ENCODE measurements around the gene ENO4.
A peak's percentile ranks its signal among the peaks of the same experiment; 100 is the strongest.

ENO4 gene
- long read RNA-seq, donor 1, partial matches to known transcripts: 11 of 11 reads
- long read RNA-seq, donor 1, other reads (novel, unspliced or antisense): 0 of 11 reads
- long read RNA-seq, donor 2: 0 reads
- long read RNA-seq, donor 3: 0 reads
- long read RNA-seq, donor 4, partial matches to known transcripts: 20 of 20 reads
- long read RNA-seq, donor 4, other reads (novel, unspliced or antisense): 0 of 20 reads
- long read RNA-seq, donor 5: 0 reads
- long read RNA-seq, donor 6: 0 reads
- long read RNA-seq, donor 7, partial matches to known transcripts: 0 of 1 reads
- long read RNA-seq, donor 7, other reads (novel, unspliced or antisense): 0 of 1 reads
- long read RNA-seq, donor 8, partial matches to known transcripts: 0 of 2 reads
- long read RNA-seq, donor 8, other reads (novel, unspliced or antisense): 0 of 2 reads

DNA sequence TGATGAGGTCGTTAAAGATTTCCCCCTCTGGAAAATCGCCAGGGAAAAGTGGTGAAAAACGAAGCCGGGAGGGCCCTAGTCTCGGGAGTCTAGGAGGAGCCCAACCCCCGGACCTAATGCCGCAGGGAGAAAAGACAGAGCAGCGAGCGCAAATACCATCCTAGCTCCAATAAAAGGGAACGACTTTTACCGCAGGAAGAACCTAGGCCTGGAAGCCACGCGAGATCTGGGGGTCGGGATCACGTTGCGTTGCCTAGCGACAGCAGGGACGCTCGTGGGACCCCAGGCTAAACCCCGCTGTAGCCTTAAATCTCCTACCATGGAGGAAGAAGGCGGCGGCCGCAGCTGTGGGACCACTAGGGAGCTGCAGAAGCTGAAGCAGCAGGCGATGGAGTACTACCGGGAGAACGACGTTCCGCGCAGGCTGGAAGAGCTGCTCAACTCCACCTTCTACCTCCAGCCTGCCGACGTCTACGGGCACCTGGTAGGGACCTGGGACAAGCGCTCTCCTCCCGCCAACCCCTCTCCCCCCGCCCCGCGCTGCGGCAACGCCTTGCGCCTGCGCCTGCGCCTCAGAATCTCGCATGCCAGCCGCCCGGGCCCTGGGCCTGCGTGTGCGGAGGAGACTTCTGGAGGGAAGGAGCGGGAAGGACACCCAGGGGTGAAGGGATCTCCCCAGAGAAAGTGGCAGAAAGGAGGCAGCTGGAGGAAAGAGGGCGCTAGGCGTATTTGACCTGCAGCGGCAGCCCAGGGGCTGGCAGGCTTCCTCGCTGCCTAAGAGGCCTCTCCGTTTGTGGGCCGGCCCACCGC lies at the start of gene ENO4:
ENO4 (plus strand) TSS at position 252 of the 810 bp plus-strand sequence; CDS start at position 320, 68 bp downstream.
- peak; percentile 96 for DNase-seq

DNA sequence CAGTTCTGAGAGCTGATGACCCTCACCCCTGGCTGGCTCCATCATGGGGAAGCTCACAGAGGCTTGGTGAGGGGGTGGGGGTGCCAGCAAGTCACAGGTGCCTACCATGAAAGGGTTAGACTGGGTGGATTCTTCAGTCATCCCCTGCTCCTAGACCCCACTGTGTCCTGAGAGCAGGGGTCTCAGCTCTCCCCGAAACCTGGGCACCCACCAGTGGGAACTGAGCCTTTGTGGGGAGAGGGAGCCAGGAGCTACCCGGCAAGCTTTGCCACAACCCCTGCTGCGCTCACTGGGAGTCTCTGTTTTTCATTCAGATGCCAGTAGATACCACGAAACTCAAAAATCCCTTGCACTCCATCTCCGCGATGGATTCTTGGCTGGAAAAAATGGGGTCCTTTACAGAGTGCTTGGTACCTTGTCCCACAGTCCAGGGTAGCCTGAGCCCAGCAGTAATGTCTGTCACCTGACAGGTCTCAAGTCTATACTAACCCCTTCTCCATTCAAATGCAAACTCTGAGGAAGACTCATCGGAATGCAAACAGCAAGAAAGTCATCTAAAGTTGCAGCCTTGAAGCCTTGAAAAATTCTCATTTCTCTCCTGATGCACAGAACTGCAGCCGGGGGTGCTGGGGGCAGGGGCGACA lies 48.9 kb upstream of the ENO4 start:
- no peak for DNase-seq

DNA sequence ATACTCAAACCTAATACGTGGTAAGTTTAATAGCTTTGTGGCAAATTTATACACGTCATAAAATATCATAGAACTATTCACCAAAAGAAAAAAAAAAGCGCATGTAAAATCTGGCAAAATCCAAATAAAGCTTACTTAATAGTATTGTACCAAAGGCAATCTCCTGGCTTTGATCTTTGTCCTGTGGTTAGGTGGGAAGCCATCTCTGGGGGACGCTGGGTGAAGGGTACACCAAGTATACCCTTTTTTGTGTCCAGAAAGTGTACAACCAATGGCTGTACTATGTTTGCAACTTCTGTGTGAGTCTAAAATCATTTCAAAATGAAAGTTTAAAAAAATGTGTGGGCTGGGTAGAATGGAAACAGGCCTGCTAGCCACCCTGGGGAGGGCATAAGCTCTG lies 47.6 kb upstream of the ENO4 start:
- DNase-seq: no peak

GRCh38 chr10:116802474-116802873 lies 46.8 kb upstream of the ENO4 start:
- no peak for DNase-seq

- DNase-seq: no peak
These were observed 46.4 kb upstream of the ENO4 start for GRCh38 chr10:116802876-116803275.

DNA sequence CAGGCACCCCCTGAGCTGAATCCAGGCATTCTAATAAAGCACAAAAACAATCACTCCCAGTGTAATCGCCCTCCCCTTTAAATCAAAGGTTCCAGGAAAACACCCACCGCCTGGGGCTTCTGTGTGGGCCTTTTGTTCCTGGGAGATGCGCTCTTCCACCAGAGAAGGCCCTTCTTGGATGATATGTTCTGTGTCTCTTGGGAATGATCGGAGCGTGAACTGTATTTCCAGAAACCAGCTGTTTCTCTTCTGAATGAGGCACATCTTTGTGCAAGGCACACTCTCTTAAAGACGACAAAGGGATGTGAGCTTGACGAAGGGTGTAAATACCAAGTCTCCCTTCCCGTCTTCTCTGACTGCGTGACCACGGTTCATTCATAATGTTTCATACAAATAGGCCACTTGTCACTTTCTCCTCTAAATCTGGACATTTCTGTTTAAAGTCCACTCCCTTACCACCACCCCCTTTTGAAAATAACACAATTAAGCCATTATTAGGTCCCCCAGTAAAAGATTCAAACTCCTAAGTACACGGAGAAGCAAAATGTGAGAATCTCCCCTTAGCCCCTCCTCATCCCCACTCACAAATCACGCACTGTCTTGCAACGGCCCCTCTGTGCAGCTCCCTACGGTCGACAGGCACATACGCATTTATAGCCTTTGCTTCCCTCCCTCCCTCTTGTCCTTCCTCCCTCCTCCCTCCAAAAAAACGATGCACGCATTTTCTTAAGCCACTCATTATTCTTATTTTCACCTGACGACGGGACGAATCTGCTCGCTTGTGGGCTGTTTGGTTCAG lies 45.6 kb upstream of the ENO4 start:
- no peak for DNase-seq

- no peak for DNase-seq
These were observed 40.6 kb upstream of the ENO4 start for GRCh38 chr10:116808706-116809105.

DNA sequence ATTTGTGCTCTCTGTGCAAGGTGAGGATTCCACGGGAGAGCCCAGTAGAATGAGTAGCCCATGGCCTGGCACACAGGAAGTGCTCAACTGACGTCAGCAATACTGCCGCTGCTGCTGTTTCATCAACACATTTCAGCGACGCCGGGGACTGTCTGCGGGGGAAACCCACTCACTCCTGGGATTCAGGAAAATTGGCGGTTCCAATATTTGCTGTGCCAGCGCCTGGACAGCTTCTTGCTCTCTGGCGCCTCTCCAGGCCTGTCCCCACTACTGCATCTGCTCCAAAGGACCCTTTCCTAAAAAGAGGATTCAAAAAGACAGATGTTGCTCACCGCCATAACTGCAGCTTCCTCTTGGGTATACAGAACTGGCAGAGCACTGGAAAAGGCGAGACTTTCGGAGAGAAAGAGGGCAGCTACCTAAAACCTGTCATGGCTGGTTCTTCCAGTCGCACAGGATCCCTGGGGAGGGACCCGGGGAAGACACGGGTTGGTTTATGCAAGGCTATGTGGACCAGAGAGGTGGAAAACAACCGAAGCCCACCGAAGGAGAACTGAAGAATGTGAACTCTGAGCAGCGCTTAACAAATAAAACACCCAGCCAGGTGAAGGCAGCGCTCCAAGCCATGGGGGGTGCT lies 39.7 kb upstream of the ENO4 start:
- peak; percentile 17 for DNase-seq

GRCh38 chr10:116810120-116810500 lies 39.2 kb upstream of the ENO4 start:
- DNase-seq: no peak

DNA sequence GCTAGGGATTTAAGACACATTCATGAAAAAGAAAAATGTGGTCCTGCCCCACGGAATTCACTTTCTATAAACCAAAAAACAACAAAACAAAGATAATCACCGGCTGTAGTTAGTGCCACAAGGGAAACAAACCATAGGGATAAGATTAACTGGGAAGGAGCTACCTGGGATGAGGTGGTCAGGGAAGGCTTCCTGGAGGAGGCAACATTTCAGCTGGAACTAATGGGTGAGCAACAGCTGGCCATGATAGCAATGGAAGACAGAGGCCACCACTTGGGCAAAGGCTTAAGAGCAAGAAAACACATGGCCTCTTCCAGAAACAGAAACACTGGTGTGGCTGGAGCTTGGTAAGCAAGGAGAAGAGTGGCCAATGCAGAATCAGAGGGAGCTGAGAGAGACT lies 38.4 kb upstream of the ENO4 start:
- DNase-seq: no peak

GRCh38 chr10:116811691-116812090 lies 37.6 kb upstream of the ENO4 start:
- no peak for DNase-seq

DNA sequence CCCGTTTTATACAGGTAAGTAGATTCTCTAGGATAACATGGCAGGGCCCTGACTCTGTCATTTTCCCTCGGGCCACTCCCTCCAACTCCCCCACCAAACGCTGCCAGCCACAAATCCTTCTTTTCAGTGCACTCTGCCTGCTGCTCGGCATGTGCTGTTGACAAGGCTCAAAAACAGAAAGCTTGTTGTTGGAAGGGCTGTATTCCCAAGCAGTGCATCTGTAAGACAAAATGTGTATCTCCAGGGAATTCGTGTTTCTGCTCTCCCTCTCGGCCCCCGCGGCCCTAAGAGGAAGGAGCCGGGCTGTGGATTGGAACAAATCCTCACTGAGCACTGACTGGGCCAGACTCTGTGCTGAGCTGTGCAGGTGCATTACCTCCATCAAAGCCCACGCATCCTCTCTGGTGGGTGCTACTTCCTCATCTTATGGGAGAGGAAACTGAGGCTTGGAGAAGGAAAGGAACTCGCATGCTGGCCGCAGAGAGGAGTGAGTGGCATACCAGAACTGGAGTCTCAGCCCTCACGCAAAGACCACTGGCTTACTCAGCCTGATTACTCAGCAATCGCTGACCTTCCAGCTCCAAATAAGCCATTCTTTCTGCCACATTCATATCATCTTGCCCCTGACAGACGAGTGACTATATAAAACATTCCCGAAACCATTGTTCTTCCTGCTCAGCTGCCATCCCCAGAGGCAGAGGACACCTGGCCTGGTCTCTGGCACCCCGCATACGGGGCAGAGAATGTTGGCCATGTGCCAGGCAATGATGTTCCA lies 33.5 kb upstream of the ENO4 start:
- no peak for DNase-seq

- DNase-seq: no peak
These were observed 32.1 kb upstream of the ENO4 start for GRCh38 chr10:116817178-116817577.

DNA sequence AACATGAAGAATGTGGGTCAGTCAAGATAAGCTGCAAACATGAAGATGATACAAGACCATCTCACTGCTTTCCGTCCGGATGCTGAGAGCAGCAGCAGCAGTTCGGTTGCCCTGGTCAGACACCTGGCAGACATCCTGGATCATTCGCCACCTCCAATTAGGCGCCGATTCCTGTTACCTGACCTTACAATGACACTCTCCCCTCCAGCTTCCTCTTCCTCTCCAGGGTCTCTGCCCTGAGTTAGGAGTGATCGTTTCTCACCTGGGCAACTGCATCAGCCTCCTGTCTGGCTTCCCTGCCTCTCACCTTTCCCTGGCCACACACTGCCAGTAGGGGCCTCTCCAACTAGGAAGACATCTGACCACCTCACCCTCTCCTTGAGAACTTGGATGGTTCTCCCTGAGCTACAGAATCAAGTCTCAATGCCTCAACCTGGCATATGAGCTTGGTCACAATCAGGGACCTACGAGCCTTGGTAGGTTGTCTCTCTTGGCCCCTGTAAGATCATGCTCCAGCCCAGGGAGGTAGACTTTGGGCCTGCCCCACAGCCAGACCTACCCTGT lies 31.4 kb upstream of the ENO4 start:
- DNase-seq: no peak

- no peak for DNase-seq
These were observed 29.2 kb upstream of the ENO4 start for GRCh38 chr10:116819999-116820677.

GRCh38 chr10:116825901-116826300 lies 23.4 kb upstream of the ENO4 start:
- no peak for DNase-seq

GRCh38 chr10:116826803-116827202 lies 22.5 kb upstream of the ENO4 start:
- DNase-seq: no peak

- no peak for DNase-seq
These were observed 22.1 kb upstream of the ENO4 start for GRCh38 chr10:116827214-116827671.

DNA sequence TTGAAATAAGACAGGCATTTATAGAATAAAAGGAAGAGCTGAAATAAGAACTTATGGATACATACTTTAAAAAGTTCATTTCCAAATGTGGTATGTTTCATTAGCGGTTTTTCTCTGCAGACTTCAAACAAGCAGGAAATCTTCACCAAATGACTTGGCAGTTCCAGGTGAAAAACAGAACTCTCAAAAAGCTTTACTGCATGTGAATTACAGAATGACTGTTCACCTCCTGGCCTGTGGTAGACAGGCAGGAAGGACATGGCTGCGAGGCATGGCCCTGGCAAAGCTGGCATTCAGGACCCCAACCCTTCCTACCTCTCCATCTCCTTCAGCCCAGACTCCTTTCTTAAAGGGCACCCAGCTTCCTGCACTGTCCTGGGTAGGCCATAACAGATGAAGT lies 21.2 kb upstream of the ENO4 start:
- no peak for DNase-seq

DNA sequence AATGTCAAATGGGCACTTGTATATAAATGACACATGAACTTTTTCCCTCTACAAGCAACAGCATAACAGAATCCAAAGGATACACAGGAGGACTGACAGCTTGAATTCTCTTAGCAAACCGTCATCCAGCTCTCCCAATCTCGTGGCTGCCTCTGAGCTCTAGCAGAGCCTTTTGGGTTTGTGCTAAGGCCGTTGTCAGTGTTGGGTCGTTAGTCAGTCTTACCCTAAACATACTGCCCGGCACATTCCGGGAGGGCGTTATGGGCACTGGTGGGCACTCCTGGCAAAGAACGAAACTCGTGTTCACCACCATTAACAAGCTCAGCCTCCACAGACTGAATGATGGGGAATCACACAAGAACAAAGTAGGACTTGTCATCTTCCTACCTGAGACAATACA lies 19.6 kb upstream of the ENO4 start:
- no peak for DNase-seq

All from right kidney (tissue), 9 donors.